IPS-20b (cell line): Measurements from ENCODE around the gene GPN2.

Experiments
- H3K27ac ChIP-seq: one replicate; pipeline ENCODE4 v1.5.1; 2013; ENCODE audit warnings: low read length
- H3K27me3 ChIP-seq: 2 replicates; pipeline ENCODE4 v1.6.1; 2013; ENCODE audit warnings: mild to moderate bottlenecking, low read length, inconsistent platforms; ENCODE audit not compliant: insufficient read depth
- H3K36me3 ChIP-seq: 2 replicates; pipeline ENCODE4 v1.6.1; 2013; ENCODE audit warnings: low read depth, mild to moderate bottlenecking, inconsistent platforms, low read length, moderate library complexity; ENCODE audit not compliant: insufficient read depth
- H3K4me1 ChIP-seq: 2 replicates; pipeline ENCODE4 v1.6.1; 2013; ENCODE audit warnings: mild to moderate bottlenecking, control low read depth, inconsistent platforms, low read length, moderate library complexity; ENCODE audit not compliant: insufficient read depth
- H3K4me3 ChIP-seq: 2 replicates; pipeline ENCODE4 v1.5.1; 2013; ENCODE audit warnings: mild to moderate bottlenecking, low read length, inconsistent platforms
- H3K9ac ChIP-seq: 2 replicates; pipeline ENCODE4 v1.6.1; 2013; ENCODE audit warnings: low read depth, mild to moderate bottlenecking, inconsistent platforms, low read length, moderate library complexity
- H3K9me3 ChIP-seq: 2 replicates; pipeline ENCODE4 v1.6.1; 2013; ENCODE audit warnings: mild to moderate bottlenecking, low read depth, low read length, inconsistent platforms; ENCODE audit not compliant: insufficient read depth

Gene GPN2

GRCh38 chr1:26913754-26914619, 23.9 kb upstream of the GPN2 start, which contains the start of gene NR0B2:
Gene NR0B2 (minus strand): TSS chr1:26913975. CDS start chr1:26913940, 35 bp downstream.
- H3K9me3 ChIP-seq = no peaks in the 10 kb centered on the region
- no peak within 1 kb of the TSS for H3K27ac ChIP-seq
- H3K27me3 ChIP-seq = no peaks in the 10 kb centered on the region
- H3K4me3 ChIP-seq = no peak within 1 kb of the TSS
- H3K4me1 ChIP-seq = no peaks in the 10 kb centered on the region
- no peak within 1 kb of the TSS for H3K9ac ChIP-seq
- H3K36me3 ChIP-seq = no peaks in the 10 kb centered on the region

- no peak overlapping the region for H3K9ac ChIP-seq
- H3K4me3 ChIP-seq = no peak overlapping the region
- no peaks in the 10 kb centered on the region for H3K9me3 ChIP-seq
- no peak overlapping the region for H3K27ac ChIP-seq
- no peaks in the 10 kb centered on the region for H3K36me3 ChIP-seq
- H3K4me1 ChIP-seq = no peaks in the 10 kb centered on the region
- no peaks in the 10 kb centered on the region for H3K27me3 ChIP-seq
Measured at GRCh38 chr1:26913389-26913753, 23.3 kb upstream of the GPN2 start.

GRCh38 chr1:26912147-26912490, 22.0 kb upstream of the GPN2 start:
- H3K36me3 ChIP-seq = no peaks in the 10 kb centered on the region
- no peak overlapping the region for H3K27ac ChIP-seq
- H3K27me3 ChIP-seq = no peaks in the 10 kb centered on the region
- no peaks in the 10 kb centered on the region for H3K4me1 ChIP-seq
- H3K9ac ChIP-seq = no peak overlapping the region
- no peaks in the 10 kb centered on the region for H3K9me3 ChIP-seq
- no peak overlapping the region for H3K4me3 ChIP-seq

GRCh38 chr1:26911399-26912146, 21.5 kb upstream of the GPN2 start:
- H3K9ac ChIP-seq = no peak overlapping the region

GRCh38 chr1:26910343-26911160, 20.5 kb upstream of the GPN2 start:
- no peak overlapping the region for H3K4me3 ChIP-seq
- no peak overlapping the region for H3K27ac ChIP-seq
- H3K36me3 ChIP-seq = no peaks in the 10 kb centered on the region
- no peaks in the 10 kb centered on the region for H3K27me3 ChIP-seq
- no peak overlapping the region for H3K9ac ChIP-seq
- H3K9me3 ChIP-seq = no peaks in the 10 kb centered on the region
- no peaks in the 10 kb centered on the region for H3K4me1 ChIP-seq

More at GRCh38 chr1:26911399-26912146, 21.5 kb upstream of the GPN2 start:
- Histone ChIP-seq H3K36me3 (no peaks in the 10 kb centered on the region), H3K27me3 (no peaks in the 10 kb centered on the region), H3K4me3 (no peak overlapping the region), H3K9me3 (no peaks in the 10 kb centered on the region), H3K27ac (no peak overlapping the region), H3K4me1 (no peaks in the 10 kb centered on the region)

GRCh38 chr1:26909951-26910342, 19.9 kb upstream of the GPN2 start:
- no peaks in the 10 kb centered on the region for H3K36me3 ChIP-seq
- no peak overlapping the region for H3K9ac ChIP-seq
- H3K27ac ChIP-seq = no peak overlapping the region
- no peaks in the 10 kb centered on the region for H3K9me3 ChIP-seq
- H3K27me3 ChIP-seq = no peaks in the 10 kb centered on the region
- no peak overlapping the region for H3K4me3 ChIP-seq
- H3K4me1 ChIP-seq = no peaks in the 10 kb centered on the region

GRCh38 chr1:26907071-26907917, 17.2 kb upstream of the GPN2 start:
- Histone ChIP-seq H3K27me3 (no peaks in the 10 kb centered on the region), H3K9me3 (no peaks in the 10 kb centered on the region), H3K4me1 (no peaks in the 10 kb centered on the region), H3K9ac (no peak overlapping the region), H3K4me3 (no peak overlapping the region), H3K36me3 (no peaks in the 10 kb centered on the region), H3K27ac (no peak overlapping the region)

GRCh38 chr1:26900815-26901511, 10.9 kb upstream of the GPN2 start:
- peak overlapping the region; percentile 96 for H3K9ac ChIP-seq
- peaks cover 11% of the 10 kb centered on the region for H3K36me3 ChIP-seq
- no peaks in the 10 kb centered on the region for H3K9me3 ChIP-seq
- peak overlapping the region; percentile 93 for H3K4me3 ChIP-seq
- H3K27me3 ChIP-seq = no peaks in the 10 kb centered on the region
- H3K4me1 ChIP-seq = peaks cover 6% of the 10 kb centered on the region
- peak overlapping the region; percentile 74 for H3K27ac ChIP-seq

GRCh38 chr1:26900001-26900814, 10.1 kb upstream of the GPN2 start, which contains the start of gene GPATCH3:
Gene GPATCH3 (minus strand): TSS chr1:26900467. CDS start chr1:26900442, 25 bp downstream.
- Histone ChIP-seq H3K4me1 (peaks cover 6% of the 10 kb centered on the region), H3K9ac (peak within 1 kb of the TSS; percentile 96), H3K36me3 (peaks cover 17% of the 10 kb centered on the region), H3K9me3 (no peaks in the 10 kb centered on the region), H3K27me3 (no peaks in the 10 kb centered on the region), H3K4me3 (peak within 1 kb of the TSS; percentile 93), H3K27ac (peak within 1 kb of the TSS; percentile 74)

- no peak overlapping the region for H3K9ac ChIP-seq
- H3K4me3 ChIP-seq = no peak overlapping the region
- H3K27ac ChIP-seq = no peak overlapping the region
- no peaks in the 10 kb centered on the region for H3K27me3 ChIP-seq
- no peaks in the 10 kb centered on the region for H3K9me3 ChIP-seq
- H3K4me1 ChIP-seq = peaks cover 6% of the 10 kb centered on the region
- H3K36me3 ChIP-seq = peaks cover 45% of the 10 kb centered on the region
Measured at GRCh38 chr1:26897351-26897750, 7.3 kb upstream of the GPN2 start.
